Ovary (tissue), 9 donors: ENCODE results near the gene PANK4. TPM values are rescaled to one million over a fixed set of nuclear protein-coding genes. Genes with fewer than 3 reads are reported as not detected.

Experiments used
- DNase-seq, 5 donors: peaks; one replicate each; pipeline ENCODE4 v3.0.0-alpha.2; 2019 to 2020
- H3K27ac ChIP-seq, 2 donors: fragments of 200-600 bp; one replicate each; pipeline versions ENCODE4 v1.5.1 to v1.8.0; 2019 to 2022
- H3K27me3 ChIP-seq: fragments of 200-600 bp; one replicate; pipeline ENCODE4 v1.8.0; 2022
- H3K36me3 ChIP-seq: fragments of 200-600 bp; sonication (generic); one replicate; pipeline ENCODE4 v1.5.1; 2019
- H3K4me1 ChIP-seq: one replicate; pipeline ENCODE4 v1.8.1; 2013; ENCODE audit warnings: mild to moderate bottlenecking, moderate library complexity; ENCODE audit not compliant: insufficient read depth
- H3K4me3 ChIP-seq: fragments of 200-600 bp; sonication (generic); one replicate; pipeline ENCODE4 v1.5.1; 2017
- H3K9me3 ChIP-seq, 2 donors: fragments of 200-600 bp in 1 of 2; sonication (generic) in 1 of 2; one replicate each; pipeline versions ENCODE4 v1.5.1 to v1.8.1; 2013 to 2019; ENCODE audit warnings: mild to moderate bottlenecking in 1 of 2, moderate library complexity in 1 of 2
- EP300 ChIP-seq: sonication (generic); formaldehyde crosslinking; IDR thresholded peaks from one replicate; pipeline ENCODE4 v1.6.1; 2017; ENCODE audit warnings: antibody characterized with exemption
- POLR2A ChIP-seq: fragments of 450-650 bp; IDR thresholded peaks from one replicate; pipeline ENCODE4 v1.6.1; 2017; ENCODE audit warnings: antibody characterized with exemption, mild to moderate bottlenecking, moderate library complexity
- WGBS, 3 donors: extraction: QIAGEN DNeasy Blood & Tissue Kit in 1 of 3; methylation state at CpG; one replicate each; pipeline versions ENCODE4 v1.1.5 to v1.1.7; 2013 to 2017; 5-methylcytosine and 5-hydroxymethylcytosine counted together
- intact Hi-C, 4 donors: fragments of 100-400 bp; cut with DNase I; formaldehyde crosslinking; loops; one replicate each; pipeline versions ENCODE4 v1.11.0 to v1.15.1; 2022 to 2023
- polyA plus RNA-seq, 2 donors: library from polyadenylated mRNA; stranded (reverse); fragments of 200-250 nt in 1 of 2; fragments of 350-450 nt in 1 of 2; fragmentation: Illumina TruSeq in 1 of 2; extraction: RNeasy Lipid Tissue Mini Kit (QIAGEN cat#74804) in 1 of 2; gene quantifications; one replicate each; pipeline ENCODE4 v1.2.3, GENCODE V29; 2013 to 2014
- total RNA-seq, 7 donors: library from RNA; depleted of rRNA in 2 of 7; stranded (reverse); fragments of >200 nt in 2 of 7; fragmentation: NEBNext Ultra II Directional in 3 of 7; extraction: Animal tissue kit (Norgen Biotek cat#: 25700) in 3 of 7; gene quantifications; one replicate each; pipeline versions ENCODE4 v1.1.0 to v1.2.4, GENCODE V29; 2016 to 2023
- TF ChIP-seq, protein P1 (sequence below), 3 donors: fragments of 450-650 bp in 2 of 3; fragments of 200-600 bp in 1 of 3; IDR thresholded peaks; one replicate each; pipeline versions ENCODE4 v1.5.1 to v1.8.0; 2016 to 2022; ENCODE audit warnings: antibody characterized with exemption in 3 of 3, mild to moderate bottlenecking in 1 of 3
- donor health status: DM: no; HTN: no; CAD: no; lungs with moderate emphysema.
- donor health status: DM: no; HTN: no; CAD: no.
- donor health status: Bipolar disorder and iron deficiency.
- donor health status: DM: yes; HTN: yes; CAD: no.
- donor health status: DM: no; HTN: no; CAD: no.
- donor health status: DM: yes; HTN: yes; CAD: no.

Gene PANK4
- total and polyA plus RNA-seq, 9 donors = 14.7 to 33.3 (median 26.1) TPM

GRCh38 chr1:2468540-2468939 lies 57.9 kb downstream of the PANK4 start:
- no peak overlapping the region for H3K4me3 ChIP-seq
- TF ChIP-seq EP300 (no peak), POLR2A (no peak)
- WGBS, 3 donors = 55 to 65% (median 57%) methylated on average over 10 of the region's 10 CpGs
- H3K27me3 ChIP-seq = no peaks in the 10 kb centered on the region
- H3K36me3 ChIP-seq = no peaks in the 10 kb centered on the region
- no peak for DNase-seq
- H3K9me3 ChIP-seq = no peaks in the 10 kb centered on the region
- H3K4me1 ChIP-seq = no peaks in the 10 kb centered on the region
- no peak overlapping the region for H3K27ac ChIP-seq
- intact Hi-C loops = no loop called here

GRCh38 chr1:2468041-2468472 lies 58.3 kb downstream of the PANK4 start:
- Histone ChIP-seq H3K36me3 (no peaks in the 10 kb centered on the region), H3K9me3 (no peaks in the 10 kb centered on the region), H3K4me1 (no peaks in the 10 kb centered on the region), H3K27me3 (no peaks in the 10 kb centered on the region), H3K27ac (no peak overlapping the region), H3K4me3 (no peak overlapping the region)
- peak in 3 of 5 donors; percentile 33 to 44 (median 40) for DNase-seq
- 0 to 16% (median 14%) methylated on average over 10 to 14 of the region's 14 CpGs for WGBS, 3 donors
- intact Hi-C loops = no loop called here
- TF ChIP-seq EP300 = no peak
- no peak for TF ChIP-seq POLR2A
- TF ChIP-seq, protein P1, sequence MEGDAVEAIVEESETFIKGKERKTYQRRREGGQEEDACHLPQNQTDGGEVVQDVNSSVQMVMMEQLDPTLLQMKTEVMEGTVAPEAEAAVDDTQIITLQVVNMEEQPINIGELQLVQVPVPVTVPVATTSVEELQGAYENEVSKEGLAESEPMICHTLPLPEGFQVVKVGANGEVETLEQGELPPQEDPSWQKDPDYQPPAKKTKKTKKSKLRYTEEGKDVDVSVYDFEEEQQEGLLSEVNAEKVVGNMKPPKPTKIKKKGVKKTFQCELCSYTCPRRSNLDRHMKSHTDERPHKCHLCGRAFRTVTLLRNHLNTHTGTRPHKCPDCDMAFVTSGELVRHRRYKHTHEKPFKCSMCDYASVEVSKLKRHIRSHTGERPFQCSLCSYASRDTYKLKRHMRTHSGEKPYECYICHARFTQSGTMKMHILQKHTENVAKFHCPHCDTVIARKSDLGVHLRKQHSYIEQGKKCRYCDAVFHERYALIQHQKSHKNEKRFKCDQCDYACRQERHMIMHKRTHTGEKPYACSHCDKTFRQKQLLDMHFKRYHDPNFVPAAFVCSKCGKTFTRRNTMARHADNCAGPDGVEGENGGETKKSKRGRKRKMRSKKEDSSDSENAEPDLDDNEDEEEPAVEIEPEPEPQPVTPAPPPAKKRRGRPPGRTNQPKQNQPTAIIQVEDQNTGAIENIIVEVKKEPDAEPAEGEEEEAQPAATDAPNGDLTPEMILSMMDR (IDR thresholded peaks at IDR 0.05) = no peak

DNA sequence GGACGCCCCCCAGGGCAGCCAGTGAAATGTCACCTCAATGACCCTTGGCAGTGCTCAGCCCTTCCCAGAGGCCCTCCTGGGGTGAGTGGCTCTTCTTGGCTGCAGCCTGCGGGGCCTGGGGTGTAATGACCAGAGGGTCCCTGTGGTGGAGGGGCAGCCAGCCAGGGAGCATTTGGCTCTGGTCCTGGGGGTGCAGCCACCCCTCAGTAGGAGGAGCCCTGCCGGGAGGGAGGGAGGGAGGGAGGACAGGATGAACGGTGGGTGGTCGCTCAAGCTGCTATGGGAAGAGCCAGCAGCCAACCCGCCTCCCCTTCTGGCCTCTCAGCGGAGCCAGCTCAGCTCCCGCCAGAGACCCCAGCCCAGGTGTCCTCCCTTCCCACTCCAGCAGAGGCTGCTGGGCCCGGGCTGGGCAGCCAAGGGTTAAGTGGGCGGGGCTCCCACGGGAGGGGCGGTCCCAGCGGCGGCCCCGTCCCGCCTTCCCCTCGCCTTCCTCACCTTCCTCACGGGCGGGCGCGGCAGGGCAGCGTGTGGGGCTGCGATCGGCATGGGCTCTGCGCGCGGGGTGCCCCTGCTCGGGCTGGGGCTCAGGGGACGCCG lies 59.3 kb downstream of the PANK4 start:
- no peak overlapping the region for H3K27ac ChIP-seq
- intact Hi-C loops = no loop called here
- 1 to 3% (median 3%) methylated on average over 17 to 30 of the region's 30 CpGs for WGBS, 3 donors
- no peaks in the 10 kb centered on the region for H3K36me3 ChIP-seq
- no peaks in the 10 kb centered on the region for H3K27me3 ChIP-seq
- H3K9me3 ChIP-seq = no peaks in the 10 kb centered on the region
- no peak overlapping the region for H3K4me3 ChIP-seq
- no peaks in the 10 kb centered on the region for H3K4me1 ChIP-seq
- TF ChIP-seq EP300 (no peak), POLR2A (no peak)
- TF ChIP-seq, protein P1 (IDR thresholded peaks at IDR 0.05) = no peak
- no peak for DNase-seq

GRCh38 chr1:2466270-2466665 lies 60.1 kb downstream of the PANK4 start:
- DNase-seq = no peak
- H3K27ac ChIP-seq = no peak overlapping the region
- WGBS, 3 donors = 57 to 59% (median 58%) methylated on average over 12 of the region's 12 CpGs
- TF ChIP-seq EP300 (no peak), POLR2A (no peak)
- TF ChIP-seq, protein P1 (IDR thresholded peaks at IDR 0.05) = no peak
- H3K4me1 ChIP-seq = no peaks in the 10 kb centered on the region
- H3K4me3 ChIP-seq = no peak overlapping the region
- no peaks in the 10 kb centered on the region for H3K27me3 ChIP-seq
- intact Hi-C loops = no loop called here
- no peaks in the 10 kb centered on the region for H3K36me3 ChIP-seq
- no peaks in the 10 kb centered on the region for H3K9me3 ChIP-seq

- WGBS, 3 donors = 74 to 75% (median 74%) methylated on average over 33 of the region's 33 CpGs
- intact Hi-C loops = no loop called here
Observed at GRCh38 chr1:2465371-2466269, 60.8 kb downstream of the PANK4 start.

More at GRCh38 chr1:2465371-2466269, 60.8 kb downstream of the PANK4 start:
- Histone ChIP-seq H3K36me3 (no peaks in the 10 kb centered on the region), H3K4me3 (no peak overlapping the region), H3K27ac (no peak overlapping the region), H3K27me3 (no peaks in the 10 kb centered on the region), H3K4me1 (no peaks in the 10 kb centered on the region), H3K9me3 (no peaks in the 10 kb centered on the region)
- DNase-seq = no peak
- TF ChIP-seq, protein P1 (IDR thresholded peaks at IDR 0.05) = no peak
- TF ChIP-seq POLR2A = no peak
- no peak for TF ChIP-seq EP300
